Fibroblast of skin of right biceps (primary cell): ENCODE data around the gene NDUFB10.

Experiments used
- DNase-seq: peaks from one replicate; pipeline ENCODE4 v3.0.0-alpha.2; 2013

The NDUFB10 gene

GRCh38 chr16:1989209-1990100 is 30.1 kb downstream of the NDUFB10 start, which contains the start of gene SYNGR3:
TSS of gene SYNGR3 (plus strand) at chr16:1989970. CDS start at chr16:1990103, 133 bp downstream.
- DNase-seq, result no peak

- no peak for DNase-seq
These were observed 30.7 kb downstream of the NDUFB10 start for GRCh38 chr16:1990101-1990350.

- no peak for DNase-seq
These were observed 31.2 kb downstream of the NDUFB10 start for GRCh38 chr16:1990351-1991134.

GRCh38 chr16:1991135-1991551 is 31.8 kb downstream of the NDUFB10 start:
- no peak for DNase-seq

GRCh38 chr16:1991588-1991947 is 32.2 kb downstream of the NDUFB10 start:
- no peak for DNase-seq

GRCh38 chr16:1991948-1992703 is 32.8 kb downstream of the NDUFB10 start:
- DNase-seq, result peak; percentile 92

- DNase-seq, result no peak
These were observed 33.5 kb downstream of the NDUFB10 start for GRCh38 chr16:1992704-1993317.

GRCh38 chr16:1993731-1994131 is 34.4 kb downstream of the NDUFB10 start:
- DNase-seq, result peak; percentile 26

- no peak for DNase-seq
These were observed 38.4 kb downstream of the NDUFB10 start for GRCh38 chr16:1997494-1998359.

GRCh38 chr16:1998360-1998835 is 39.1 kb downstream of the NDUFB10 start:
- DNase-seq, result no peak

- DNase-seq, result no peak
These were observed 39.8 kb downstream of the NDUFB10 start for GRCh38 chr16:1998852-1999801.

GRCh38 chr16:1999866-2000514 is 40.7 kb downstream of the NDUFB10 start:
- no peak for DNase-seq

GRCh38 chr16:2001035-2001434 is 41.7 kb downstream of the NDUFB10 start:
- no peak for DNase-seq

GRCh38 chr16:2001456-2002355 is 42.4 kb downstream of the NDUFB10 start:
- DNase-seq, result no peak

GRCh38 chr16:2002406-2003230 is 43.3 kb downstream of the NDUFB10 start:
- no peak for DNase-seq

- no peak for DNase-seq
These were observed 44.0 kb downstream of the NDUFB10 start for GRCh38 chr16:2003231-2003826.

- peak; percentile 82 for DNase-seq
These were observed 44.7 kb downstream of the NDUFB10 start for GRCh38 chr16:2003827-2004641.
